GM12873 (cell line): ENCODE data around the gene FGF14.

Experiments used
- TF ChIP-seq, protein P1 (sequence below): IDR thresholded peaks from 2 replicates; pipeline ENCODE4 v1.5.1; 2012; ENCODE audit warnings: low read depth, mild to moderate bottlenecking, moderate library complexity, low read length, control low read depth; ENCODE audit not compliant: insufficient read depth; ENCODE audit errors: missing control alignments

The FGF14 gene

DNA sequence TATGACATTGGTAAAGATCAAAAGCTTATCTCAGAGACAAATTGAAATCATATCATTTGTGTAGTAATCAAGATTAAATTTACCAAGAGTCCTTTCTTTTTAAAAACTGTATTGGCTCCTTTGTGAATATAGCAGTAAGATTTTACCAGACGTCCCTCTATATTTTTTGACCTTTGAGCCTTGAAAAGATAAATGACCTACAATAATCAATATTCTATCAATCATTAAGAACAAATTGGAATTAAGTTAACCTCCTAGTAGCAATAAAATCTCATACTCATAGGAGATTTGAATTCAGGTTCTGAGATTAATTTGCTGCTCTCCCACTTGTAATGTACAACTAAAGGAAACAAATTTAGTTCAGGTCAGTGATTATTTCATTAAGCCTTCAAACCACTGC, 78.3 kb downstream of the FGF14 start:
- TF ChIP-seq, protein P1, sequence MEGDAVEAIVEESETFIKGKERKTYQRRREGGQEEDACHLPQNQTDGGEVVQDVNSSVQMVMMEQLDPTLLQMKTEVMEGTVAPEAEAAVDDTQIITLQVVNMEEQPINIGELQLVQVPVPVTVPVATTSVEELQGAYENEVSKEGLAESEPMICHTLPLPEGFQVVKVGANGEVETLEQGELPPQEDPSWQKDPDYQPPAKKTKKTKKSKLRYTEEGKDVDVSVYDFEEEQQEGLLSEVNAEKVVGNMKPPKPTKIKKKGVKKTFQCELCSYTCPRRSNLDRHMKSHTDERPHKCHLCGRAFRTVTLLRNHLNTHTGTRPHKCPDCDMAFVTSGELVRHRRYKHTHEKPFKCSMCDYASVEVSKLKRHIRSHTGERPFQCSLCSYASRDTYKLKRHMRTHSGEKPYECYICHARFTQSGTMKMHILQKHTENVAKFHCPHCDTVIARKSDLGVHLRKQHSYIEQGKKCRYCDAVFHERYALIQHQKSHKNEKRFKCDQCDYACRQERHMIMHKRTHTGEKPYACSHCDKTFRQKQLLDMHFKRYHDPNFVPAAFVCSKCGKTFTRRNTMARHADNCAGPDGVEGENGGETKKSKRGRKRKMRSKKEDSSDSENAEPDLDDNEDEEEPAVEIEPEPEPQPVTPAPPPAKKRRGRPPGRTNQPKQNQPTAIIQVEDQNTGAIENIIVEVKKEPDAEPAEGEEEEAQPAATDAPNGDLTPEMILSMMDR: no peak

DNA sequence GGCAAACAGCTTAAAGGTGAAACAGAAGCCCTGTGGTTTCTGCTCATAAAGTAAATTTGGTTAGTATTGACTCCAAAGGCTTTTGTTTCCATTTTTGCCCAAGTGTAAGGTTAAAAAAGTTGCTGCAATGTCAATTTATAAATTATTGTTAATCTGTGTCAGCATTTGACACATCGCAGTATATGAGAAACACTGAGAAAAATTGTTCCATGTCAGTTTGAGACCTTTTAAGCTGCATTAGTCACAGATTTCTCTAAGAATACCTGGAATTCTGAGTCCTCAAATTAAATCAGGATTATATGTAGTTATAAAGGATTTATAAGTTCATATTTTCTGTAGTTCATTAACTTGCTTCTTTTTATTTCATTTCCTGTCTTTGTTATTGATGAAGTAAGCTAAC, 78.8 kb downstream of the FGF14 start:
- TF ChIP-seq, protein P1: no peak

GRCh38 chr13:102322211-102322610, 79.6 kb downstream of the FGF14 start:
- TF ChIP-seq, protein P1: no peak

- TF ChIP-seq, protein P1: no peak
These were observed 83.6 kb downstream of the FGF14 start for GRCh38 chr13:102318233-102318632.

DNA sequence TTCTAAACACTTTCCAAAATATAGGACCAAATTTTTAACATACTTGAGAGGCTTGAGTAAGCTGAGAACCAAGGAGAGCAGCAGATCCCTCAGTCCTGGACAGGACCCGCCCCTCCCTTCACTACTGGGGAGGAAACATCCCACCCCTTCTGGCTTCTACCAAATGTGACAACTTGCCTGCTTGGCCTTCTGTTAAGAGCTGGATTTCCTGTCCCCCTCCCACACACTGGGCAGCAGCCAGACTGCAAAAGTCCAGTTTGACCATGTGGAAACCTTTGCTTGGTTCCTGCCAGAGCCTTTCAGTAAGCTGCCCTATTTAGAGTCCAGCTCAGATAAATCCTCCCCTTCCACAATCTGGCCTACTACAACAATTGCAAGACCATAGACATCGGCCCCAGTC, 84.3 kb downstream of the FGF14 start:
- TF ChIP-seq, protein P1: no peak

DNA sequence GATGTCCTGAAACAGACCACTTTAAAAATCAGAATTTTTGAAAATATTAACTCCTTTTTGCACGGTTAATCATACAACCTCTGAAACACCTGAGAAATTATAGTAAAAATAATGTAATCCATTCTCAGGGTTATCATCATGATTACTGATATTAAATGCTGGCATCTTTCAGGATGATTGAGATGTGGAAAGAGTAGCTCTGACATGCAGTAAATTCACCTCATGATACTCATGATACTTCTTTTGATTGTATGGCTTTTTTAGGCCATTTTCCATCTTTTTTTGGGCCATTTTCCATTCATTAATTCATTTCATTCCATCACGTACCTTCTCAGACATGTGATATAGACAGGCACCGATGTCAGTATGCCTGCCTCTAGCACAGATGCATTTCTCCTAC, 85.1 kb downstream of the FGF14 start:
- TF ChIP-seq, protein P1: no peak

- TF ChIP-seq, protein P1: no peak
These were observed 89.0 kb downstream of the FGF14 start for GRCh38 chr13:102312841-102313240.
